Naive thymus-derived CD4-positive, alpha-beta T cell (primary cell): ENCODE results near the gene TM9SF2. TPM values are rescaled to one million over a fixed set of nuclear protein-coding genes. Genes with fewer than 3 reads are reported as not detected.

ENCODE experiments used
- ATAC-seq: fragments of 150-1000 bp; cut with Tn5 transposase; 2 replicates; pipeline ENCODE4 v1.10.0; 2021; ENCODE audit warnings: mild to moderate bottlenecking, moderate library complexity
- CTCF ChIA-PET: fragments of 350-600 bp; sonication (Branson Sonifier 250); formaldehyde crosslinking; loops from one replicate; lab custom pipeline; 2021; ENCODE audit warnings: antibody characterized with exemption; lab: Charles Lee
- POLR2A ChIA-PET: fragments of 350-600 bp; sonication (Branson Sonifier 250); formaldehyde crosslinking; loops from one replicate; lab custom pipeline; 2021; ENCODE audit warnings: antibody characterized with exemption, inconsistent platforms; lab: Charles Lee
- DNase-seq, 9 donors: peaks; one replicate each; pipeline versions ENCODE4 v3.0.0 to v3.0.0-alpha.2; 2020 to 2022; ENCODE audit warnings: mixed read lengths in 1 of 9
- H3K27ac ChIP-seq: one replicate; pipeline ENCODE4 v1.7.0; 2013; ENCODE audit warnings: mild to moderate bottlenecking, low read depth, low read length, moderate library complexity
- H3K27me3 ChIP-seq, 2 donors: one replicate each; pipeline ENCODE4 v1.7.0; 2013; ENCODE audit warnings: low read length in 2 of 2, mild to moderate bottlenecking in 2 of 2, moderate library complexity in 2 of 2; ENCODE audit not compliant: control insufficient read depth in 2 of 2, insufficient read depth in 2 of 2
- H3K36me3 ChIP-seq, 3 experiments: 1 replicate in 2 of 3; 2 replicates in 1 of 3; pipeline ENCODE4 v1.7.0; 2013; ENCODE audit warnings: low read length in 3 of 3, mild to moderate bottlenecking in 3 of 3, moderate library complexity in 1 of 3; ENCODE audit not compliant: insufficient read depth in 3 of 3, control insufficient read depth in 2 of 3
- H3K4me1 ChIP-seq, 2 donors: one replicate each; pipeline ENCODE4 v1.7.0; 2013; ENCODE audit warnings: low read length in 2 of 2, mild to moderate bottlenecking in 2 of 2, moderate library complexity in 1 of 2; ENCODE audit not compliant: control insufficient read depth in 2 of 2, insufficient read depth in 2 of 2
- H3K4me3 ChIP-seq: 2 replicates; pipeline ENCODE4 v1.7.0; 2013; ENCODE audit warnings: mild to moderate bottlenecking, low read length
- H3K9me3 ChIP-seq, 3 experiments: 1 replicate in 2 of 3; 2 replicates in 1 of 3; pipeline ENCODE4 v1.7.0; 2013; ENCODE audit warnings: low read length in 3 of 3; ENCODE audit not compliant: control insufficient read depth in 2 of 3
- H3K27ac Mint-ChIP-seq, 9 donors: one replicate each; pipeline ENCODE4 v1.8.0; 2020 to 2022; ENCODE audit warnings: mixed read lengths in 9 of 9, mild to moderate bottlenecking in 8 of 9, moderate library complexity in 5 of 9, inconsistent platforms in 2 of 9
- H3K27me3 Mint-ChIP-seq, 5 donors: one replicate each; pipeline ENCODE4 v1.8.0; 2021 to 2022; ENCODE audit warnings: mixed read lengths in 5 of 5, mild to moderate bottlenecking in 1 of 5
- H3K36me3 Mint-ChIP-seq, 5 donors: one replicate each; pipeline ENCODE4 v1.8.0; 2020 to 2022; ENCODE audit warnings: mixed read lengths in 5 of 5, mild to moderate bottlenecking in 3 of 5, inconsistent platforms in 1 of 5
- H3K4me1 Mint-ChIP-seq, 7 donors: one replicate each; pipeline ENCODE4 v1.8.0; 2020 to 2022; ENCODE audit warnings: mixed read lengths in 7 of 7, mild to moderate bottlenecking in 3 of 7, inconsistent platforms in 1 of 7
- H3K4me3 Mint-ChIP-seq, 10 donors: one replicate each; pipeline ENCODE4 v1.8.0; 2020 to 2022; ENCODE audit warnings: mild to moderate bottlenecking in 10 of 10, mixed read lengths in 10 of 10, moderate library complexity in 6 of 10, inconsistent platforms in 2 of 10
- H3K9me3 Mint-ChIP-seq, 11 donors: one replicate each; pipeline ENCODE4 v1.8.0; 2020 to 2022; ENCODE audit warnings: mixed read lengths in 11 of 11, mild to moderate bottlenecking in 4 of 11, inconsistent platforms in 1 of 11, moderate library complexity in 1 of 11
- intact Hi-C, 2 donors: fragments of 100-400 bp; cut with micrococcal nuclease; formaldehyde crosslinking; loops; one replicate each; pipeline ENCODE4 v1.15.1; 2023
- polyA plus RNA-seq, 2 donors: library from polyadenylated mRNA; unstranded; fragments of 300-500 nt; fragmentation: Illumina TruSeq; gene quantifications; one replicate each; pipeline ENCODE4 v1.2.3, GENCODE V29; 2021
- total RNA-seq, 6 experiments: library from RNA in 5 of 6; stranded (reverse) in 5 of 6; gene quantifications; 1 replicate in 5 of 6; 2 replicates in 1 of 6; pipeline ENCODE4 v1.2.3 and lab custom pipeline; 2021 to 2026

The TM9SF2 gene
- total and polyA plus RNA-seq, 7 experiments from 2014 or later = 38.0 to 81.9 (median 53.6) TPM

DNA sequence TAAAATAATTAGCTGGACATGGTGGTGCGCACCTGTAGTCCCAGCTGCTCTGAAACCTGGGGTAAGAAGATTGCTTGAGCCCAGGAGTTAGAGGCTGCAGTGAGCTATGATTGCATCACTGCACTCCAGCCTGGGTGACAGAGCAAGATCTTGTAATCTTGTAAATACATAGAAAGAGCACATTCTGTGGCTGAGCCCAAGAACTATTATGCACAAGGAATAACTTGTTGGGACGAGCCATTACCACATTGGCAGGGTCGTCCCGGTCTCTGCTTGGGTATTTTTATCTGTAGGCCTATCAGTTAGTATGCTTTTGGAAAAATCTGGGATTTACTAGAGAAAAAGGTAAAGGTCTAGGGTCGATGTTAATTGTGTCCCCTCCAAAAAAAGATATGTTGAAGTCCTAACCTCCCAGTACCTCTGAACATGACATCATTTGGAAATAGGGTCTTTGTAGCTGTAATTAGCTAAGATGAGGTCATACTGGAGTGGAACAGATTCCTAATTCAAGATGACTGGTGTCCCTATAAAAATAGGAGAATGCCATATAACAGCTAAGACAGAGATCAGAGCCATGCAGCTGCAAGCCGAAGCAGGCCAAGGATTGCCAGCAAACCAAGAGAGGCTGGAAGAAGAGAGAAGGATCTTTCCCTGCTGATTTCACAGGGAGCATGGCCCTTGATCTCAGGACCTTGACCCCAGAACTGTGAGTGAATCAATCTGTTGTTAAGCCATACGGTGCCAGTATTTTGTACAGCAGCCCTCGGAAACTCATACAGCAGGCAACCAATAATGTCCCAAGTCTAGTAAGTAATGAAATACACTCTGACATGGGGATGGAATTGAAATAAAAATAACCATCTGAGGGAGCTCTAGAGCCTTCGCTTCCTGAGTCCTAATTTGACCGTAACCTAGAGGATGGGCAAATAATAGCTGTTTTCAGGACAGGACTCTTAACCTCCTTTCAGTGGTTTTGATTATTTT, 77.0 kb downstream of the TM9SF2 start:
- ATAC-seq (no peak), DNase-seq (no peak)
- peaks cover 0 to 13% (median 2%) of the 10 kb centered on the region in 7 donors for H3K4me1 Mint-ChIP-seq
- H3K27me3 Mint-ChIP-seq = peaks cover 0 to 2% (median 0%) of the 10 kb centered on the region in 5 donors
- H3K27ac ChIP-seq = no peak overlapping the region
- intact Hi-C loops = loop anchor here in 1 of 2 donors (1.0 to 2.0 kb wide), 2 partner anchors 29 to 36 kb away; partner anchors contain the start of gene CLYBL
- CTCF ChIA-PET = interaction anchor here (0.9 to 1.5 kb wide), 5 partner anchors 29 to 49 kb away, joined by 3 to 5 read pairs (median 4); no protein-coding TSS in a partner anchor
- no peaks in the 10 kb centered on the region for H3K27me3 ChIP-seq
- H3K4me3 Mint-ChIP-seq = no peak overlapping the region
- no peaks in the 10 kb centered on the region for H3K9me3 Mint-ChIP-seq
- H3K4me1 ChIP-seq = no peaks in the 10 kb centered on the region
- H3K36me3 ChIP-seq = no peaks in the 10 kb centered on the region
- POLR2A ChIA-PET = interaction anchor here (1.2 to 1.5 kb wide), 2 partner anchors 16 to 28 kb away, joined by 3 to 5 read pairs; partner anchors contain the start of gene CLYBL
- no peaks in the 10 kb centered on the region for H3K36me3 Mint-ChIP-seq
- no peaks in the 10 kb centered on the region for H3K9me3 ChIP-seq
- H3K27ac Mint-ChIP-seq = peak overlapping the region in 3 of 9 donors; percentile 21 to 79 (median 37)
- H3K4me3 ChIP-seq = no peak overlapping the region

DNA sequence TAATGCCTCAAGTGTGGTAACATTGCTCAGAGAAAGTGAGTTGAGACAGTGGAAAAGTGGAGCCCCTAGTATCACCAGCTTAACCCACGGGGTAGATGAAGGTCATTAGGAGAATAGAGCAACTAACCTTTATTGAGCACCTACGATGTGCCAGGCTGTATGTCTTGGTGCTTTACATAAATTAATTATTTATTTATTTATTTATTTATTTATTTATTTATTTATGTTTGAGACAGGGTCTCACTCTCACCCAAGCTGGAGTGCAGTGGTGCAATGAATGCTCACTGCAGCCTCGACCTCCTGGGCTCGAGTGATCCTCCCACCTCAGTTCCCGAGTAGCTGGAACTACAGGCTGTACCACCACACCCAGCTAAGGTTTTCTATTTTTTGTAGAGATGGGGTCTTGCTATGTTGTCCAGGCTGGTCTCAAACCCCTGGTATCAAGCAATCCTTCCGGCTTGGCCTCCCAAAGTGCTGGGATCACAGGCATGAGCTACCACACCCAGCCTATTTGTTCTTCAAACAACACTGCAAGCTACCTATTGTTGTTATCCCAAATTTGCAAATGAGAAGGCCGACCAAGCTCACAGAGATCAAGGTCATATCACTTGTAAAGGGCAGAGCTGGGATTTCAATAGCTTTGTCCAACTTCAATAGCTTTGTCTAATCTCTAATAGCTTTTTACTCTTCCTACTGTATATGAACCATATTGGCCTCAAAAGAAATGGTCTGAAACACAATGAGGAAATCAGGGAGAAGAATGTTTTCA, 79.4 kb downstream of the TM9SF2 start:
- DNase-seq (no peak), ATAC-seq (no peak)
- no peak overlapping the region for H3K4me3 Mint-ChIP-seq
- H3K4me3 ChIP-seq = no peak overlapping the region
- H3K27me3 ChIP-seq = no peaks in the 10 kb centered on the region
- H3K9me3 Mint-ChIP-seq = peaks cover 0 to 2% (median 0%) of the 10 kb centered on the region in 11 donors
- H3K27me3 Mint-ChIP-seq = peaks cover 0 to 7% (median 0%) of the 10 kb centered on the region in 5 donors
- CTCF ChIA-PET = interaction anchor here (0.6 to 0.9 kb wide), 2 partner anchors 26 to 39 kb away, joined by 3 read pairs; partner anchors contain the start of gene CLYBL
- no peak overlapping the region for H3K27ac ChIP-seq
- H3K4me1 Mint-ChIP-seq = peaks cover 0 to 9% (median 2%) of the 10 kb centered on the region in 7 donors
- H3K9me3 ChIP-seq = no peaks in the 10 kb centered on the region
- no peaks in the 10 kb centered on the region for H3K4me1 ChIP-seq
- POLR2A ChIA-PET = no interaction called here
- peak overlapping the region in 1 of 9 donors; percentile 21 for H3K27ac Mint-ChIP-seq
- intact Hi-C loops = no loop called here
- H3K36me3 Mint-ChIP-seq = no peaks in the 10 kb centered on the region
- no peaks in the 10 kb centered on the region for H3K36me3 ChIP-seq

DNA sequence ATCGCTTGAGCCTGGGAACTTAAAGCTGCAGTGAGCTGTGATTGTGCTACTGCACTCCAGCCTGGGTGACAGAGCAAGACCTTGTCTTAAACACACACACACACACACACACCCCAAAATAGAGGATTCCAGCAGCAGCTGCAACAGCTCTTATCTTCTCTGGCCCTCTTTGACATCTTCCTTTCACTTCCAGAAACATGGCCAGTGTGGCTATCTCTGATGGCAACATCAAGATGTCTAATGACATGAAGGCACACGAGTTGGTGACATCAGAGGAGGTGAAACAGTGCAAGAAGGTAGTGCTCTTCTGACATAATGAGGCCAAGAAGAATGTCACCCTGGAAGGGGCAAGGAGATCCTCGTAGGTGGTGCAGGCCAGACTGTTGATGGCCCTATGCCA, 81.2 kb downstream of the TM9SF2 start:
- H3K4me1 ChIP-seq = no peaks in the 10 kb centered on the region
- intact Hi-C loops = no loop called here
- Mint-ChIP-seq H3K36me3 (no peaks in the 10 kb centered on the region), H3K4me1 (peaks cover 0 to 9% (median 2%) of the 10 kb centered on the region in 7 donors), H3K4me3 (no peak overlapping the region), H3K9me3 (peaks cover 0 to 2% (median 0%) of the 10 kb centered on the region in 11 donors), H3K27ac (peak overlapping the region in 1 of 9 donors; percentile 49), H3K27me3 (peaks cover 0 to 11% (median 0%) of the 10 kb centered on the region in 5 donors)
- no peak overlapping the region for H3K4me3 ChIP-seq
- ChIA-PET CTCF (no interaction called here), POLR2A (no interaction called here)
- no peaks in the 10 kb centered on the region for H3K9me3 ChIP-seq
- no peaks in the 10 kb centered on the region for H3K36me3 ChIP-seq
- no peak for ATAC-seq
- DNase-seq = no peak
- H3K27ac ChIP-seq = no peak overlapping the region
- no peaks in the 10 kb centered on the region for H3K27me3 ChIP-seq

DNA sequence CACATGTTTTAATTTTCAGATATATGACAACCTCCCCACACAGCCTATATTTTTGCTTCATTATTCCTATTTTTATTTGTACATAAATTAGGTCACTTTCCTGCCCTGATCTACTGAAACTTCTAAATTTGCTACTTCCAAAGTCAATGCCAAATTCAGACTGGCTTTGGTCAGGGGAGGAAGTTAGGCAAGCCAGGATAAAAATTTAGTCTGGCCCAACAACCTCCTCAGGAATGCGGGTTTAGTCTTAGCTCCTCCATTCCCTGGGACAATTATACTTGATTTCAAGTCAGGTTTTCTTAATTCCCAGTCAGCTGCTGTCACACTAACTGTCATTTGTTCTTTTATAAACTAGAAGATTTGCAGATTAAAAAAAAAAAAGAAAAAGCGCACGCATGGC, 84.3 kb downstream of the TM9SF2 start:
- no peaks in the 10 kb centered on the region for H3K36me3 Mint-ChIP-seq
- H3K27me3 Mint-ChIP-seq = peaks cover 0 to 13% (median 0%) of the 10 kb centered on the region in 5 donors
- H3K4me1 Mint-ChIP-seq = peaks cover 0 to 18% (median 7%) of the 10 kb centered on the region in 7 donors
- ChIA-PET POLR2A (no interaction called here), CTCF (no interaction called here)
- Histone ChIP-seq H3K4me3 (no peak overlapping the region), H3K9me3 (no peaks in the 10 kb centered on the region), H3K4me1 (peaks cover 0 to 4% of the 10 kb centered on the region in 2 donors), H3K27ac (no peak overlapping the region), H3K27me3 (no peaks in the 10 kb centered on the region), H3K36me3 (no peaks in the 10 kb centered on the region)
- DNase-seq (no peak), ATAC-seq (no peak)
- H3K4me3 Mint-ChIP-seq = no peak overlapping the region
- intact Hi-C loops = no loop called here
- no peak overlapping the region for H3K27ac Mint-ChIP-seq
- peaks cover 0 to 3% (median 0%) of the 10 kb centered on the region in 11 donors for H3K9me3 Mint-ChIP-seq

DNA sequence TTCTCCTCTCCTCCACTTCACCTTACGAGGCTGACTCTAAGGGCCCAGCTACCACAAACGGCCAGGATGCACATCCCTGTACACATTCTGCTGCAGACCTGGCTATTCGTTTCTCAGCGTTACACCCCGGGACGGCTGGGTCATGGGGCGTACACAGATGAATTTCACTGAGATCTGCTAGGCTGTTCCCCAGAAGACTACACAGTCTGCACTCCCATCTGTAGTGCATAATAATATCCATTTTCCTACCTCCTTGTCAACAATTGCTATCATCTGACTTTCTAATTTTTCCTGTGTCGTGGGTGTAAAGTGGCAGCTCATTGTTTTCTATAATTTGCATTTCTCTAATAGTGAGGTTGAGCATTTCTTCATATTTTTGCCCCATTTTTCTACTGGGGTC, 85.7 kb downstream of the TM9SF2 start:
- Histone ChIP-seq H3K4me1 (peaks cover 0 to 10% of the 10 kb centered on the region in 2 donors), H3K27ac (no peak overlapping the region), H3K9me3 (no peaks in the 10 kb centered on the region), H3K4me3 (no peak overlapping the region), H3K27me3 (no peaks in the 10 kb centered on the region), H3K36me3 (no peaks in the 10 kb centered on the region)
- POLR2A ChIA-PET = interaction anchor here (1.2 kb wide), 1 partner anchor 18 kb away, joined by 4 read pairs; no protein-coding TSS in a partner anchor
- peaks cover 0 to 3% (median 0%) of the 10 kb centered on the region in 11 donors for H3K9me3 Mint-ChIP-seq
- H3K4me1 Mint-ChIP-seq = peaks cover 0 to 28% (median 16%) of the 10 kb centered on the region in 7 donors
- H3K27ac Mint-ChIP-seq = no peak overlapping the region
- intact Hi-C loops = no loop called here
- CTCF ChIA-PET = interaction anchor here (0.5 kb wide), 1 partner anchor 647 kb away, joined by 3 read pairs; no protein-coding TSS in a partner anchor
- DNase-seq (no peak), ATAC-seq (no peak)
- H3K36me3 Mint-ChIP-seq = no peaks in the 10 kb centered on the region
- H3K4me3 Mint-ChIP-seq = no peak overlapping the region
- H3K27me3 Mint-ChIP-seq = peaks cover 0 to 13% (median 0%) of the 10 kb centered on the region in 5 donors
